Measurements from ENCODE around the gene CAV1. TPM values are rescaled to one million over a fixed set of nuclear protein-coding genes. Genes with fewer than 3 reads are reported as not detected.
"Not testable (repeated sequence)": the region's sequence is repeated elsewhere in the genome, so short reads cannot be mapped to it uniquely, and the experiment has no call there.

The CAV1 gene, protein sequence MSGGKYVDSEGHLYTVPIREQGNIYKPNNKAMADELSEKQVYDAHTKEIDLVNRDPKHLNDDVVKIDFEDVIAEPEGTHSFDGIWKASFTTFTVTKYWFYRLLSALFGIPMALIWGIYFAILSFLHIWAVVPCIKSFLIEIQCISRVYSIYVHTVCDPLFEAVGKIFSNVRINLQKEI
- polyA plus RNA-seq (ENCODE audit: insufficient read depth in 1 of 5, insufficient read length in 5 of 5, low replicate concordance in 1 of 5), result 100 to 1,000 TPM; 305 to 435 (median 431) TPM
- long read RNA-seq, donor 1, transcript CAV1-206 (3 exons, 1,653 nt), result minor isoform, 25 of 488 reads
- long read RNA-seq, donor 1, transcript CAV1-202 (2 exons, 2,628 nt), result minor isoform, 79 of 488 reads
- long read RNA-seq, donor 1, transcript CAV1-201 (3 exons, 2,704 nt), result major isoform, 128 of 488 reads
- long read RNA-seq, donor 1, partial matches to known transcripts, result 250 of 488 reads
- long read RNA-seq, donor 1, other reads (novel, unspliced or antisense), result 0 of 488 reads
- long read RNA-seq, donor 2, transcript CAV1-201 (3 exons, 2,704 nt), result major isoform, 60 of 94 reads
- long read RNA-seq, donor 2, transcript CAV1-202 (2 exons, 2,628 nt), result minor isoform, 27 of 94 reads
- long read RNA-seq, donor 2, partial matches to known transcripts, result 0 of 94 reads
- long read RNA-seq, donor 2, other reads (novel, unspliced or antisense), result 0 of 94 reads
- long read RNA-seq, donor 3, transcript CAV1-203 (3 exons, 845 nt), result minor isoform, 7 of 136 reads
- long read RNA-seq, donor 3, transcript CAV1-201 (3 exons, 2,704 nt), result major isoform, 72 of 136 reads
- long read RNA-seq, donor 3, transcript CAV1-202 (2 exons, 2,628 nt), result minor isoform, 49 of 136 reads
- long read RNA-seq, donor 3, transcript CAV1-206 (3 exons, 1,653 nt), result minor isoform, 8 of 136 reads
- long read RNA-seq, donor 3, partial matches to known transcripts, result 0 of 136 reads
- long read RNA-seq, donor 3, other reads (novel, unspliced or antisense), result 0 of 136 reads
- long read RNA-seq, donor 4, transcript CAV1-202 (2 exons, 2,628 nt), result minor isoform, 36 of 114 reads
- long read RNA-seq, donor 4, transcript CAV1-201 (3 exons, 2,704 nt), result major isoform, 64 of 114 reads
- long read RNA-seq, donor 4, transcript CAV1-206 (3 exons, 1,653 nt), result minor isoform, 9 of 114 reads
- long read RNA-seq, donor 4, partial matches to known transcripts, result 0 of 114 reads
- long read RNA-seq, donor 4, other reads (novel, unspliced or antisense), result 0 of 114 reads
- long read RNA-seq, donor 5, transcript CAV1-206 (3 exons, 1,653 nt), result minor isoform, 16 of 217 reads
- long read RNA-seq, donor 5, transcript CAV1-203 (3 exons, 845 nt), result minor isoform, 6 of 217 reads
- long read RNA-seq, donor 5, transcript CAV1-202 (2 exons, 2,628 nt), result minor isoform, 51 of 217 reads
- long read RNA-seq, donor 5, transcript CAV1-201 (3 exons, 2,704 nt), result major isoform, 99 of 217 reads
- long read RNA-seq, donor 5, partial matches to known transcripts, result 45 of 217 reads
- long read RNA-seq, donor 5, other reads (novel, unspliced or antisense), result 0 of 217 reads
- long read RNA-seq, donor 6, transcript CAV1-202 (2 exons, 2,628 nt), result minor isoform, 47 of 179 reads
- long read RNA-seq, donor 6, transcript CAV1-206 (3 exons, 1,653 nt), result minor isoform, 10 of 179 reads
- long read RNA-seq, donor 6, transcript CAV1-201 (3 exons, 2,704 nt), result major isoform, 119 of 179 reads
- long read RNA-seq, donor 6, partial matches to known transcripts, result 0 of 179 reads
- long read RNA-seq, donor 6, other reads (novel, unspliced or antisense), result 0 of 179 reads
- long read RNA-seq, donor 7, transcript CAV1-201 (3 exons, 2,704 nt), result major isoform, 25 of 58 reads
- long read RNA-seq, donor 7, transcript CAV1-206 (3 exons, 1,653 nt), result minor isoform, 10 of 58 reads
- long read RNA-seq, donor 7, transcript CAV1-202 (2 exons, 2,628 nt), result minor isoform, 22 of 58 reads
- long read RNA-seq, donor 7, partial matches to known transcripts, result 0 of 58 reads
- long read RNA-seq, donor 7, other reads (novel, unspliced or antisense), result 0 of 58 reads
- long read RNA-seq, donor 8, transcript CAV1-202 (2 exons, 2,628 nt), result minor isoform, 17 of 46 reads
- long read RNA-seq, donor 8, transcript CAV1-201 (3 exons, 2,704 nt), result major isoform, 24 of 46 reads
- long read RNA-seq, donor 8, partial matches to known transcripts, result 0 of 46 reads
- long read RNA-seq, donor 8, other reads (novel, unspliced or antisense), result 0 of 46 reads

DNA sequence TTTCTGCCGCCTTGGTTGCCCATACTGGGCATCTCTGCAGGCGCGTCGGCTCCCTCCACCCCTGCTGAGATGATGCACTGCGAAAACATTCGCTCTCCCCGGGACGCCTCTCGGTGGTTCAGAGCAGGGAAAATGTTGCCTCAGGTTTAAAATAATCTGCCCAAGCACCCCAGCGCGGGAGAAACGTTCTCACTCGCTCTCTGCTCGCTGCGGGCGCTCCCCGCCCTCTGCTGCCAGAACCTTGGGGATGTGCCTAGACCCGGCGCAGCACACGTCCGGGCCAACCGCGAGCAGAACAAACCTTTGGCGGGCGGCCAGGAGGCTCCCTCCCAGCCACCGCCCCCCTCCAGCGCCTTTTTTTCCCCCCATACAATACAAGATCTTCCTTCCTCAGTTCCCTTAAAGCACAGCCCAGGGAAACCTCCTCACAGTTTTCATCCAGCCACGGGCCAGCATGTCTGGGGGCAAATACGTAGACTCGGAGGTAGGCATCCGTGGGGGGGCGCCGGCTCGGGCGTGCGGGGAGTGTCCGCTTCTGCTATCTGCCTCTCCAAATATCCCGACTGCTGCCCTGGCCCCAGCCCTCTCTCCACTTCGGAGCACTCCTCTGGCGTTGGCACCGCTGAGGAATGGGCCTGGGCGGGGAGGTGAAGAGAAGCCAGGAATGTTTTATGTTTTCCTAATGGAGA, at the start of gene CAV1:
CAV1 (plus strand) TSS at position 428 of the 689 bp plus-strand sequence; CDS start at position 455, 27 bp downstream.
- DNase-seq, result peak; percentile 83 to 86

DNA sequence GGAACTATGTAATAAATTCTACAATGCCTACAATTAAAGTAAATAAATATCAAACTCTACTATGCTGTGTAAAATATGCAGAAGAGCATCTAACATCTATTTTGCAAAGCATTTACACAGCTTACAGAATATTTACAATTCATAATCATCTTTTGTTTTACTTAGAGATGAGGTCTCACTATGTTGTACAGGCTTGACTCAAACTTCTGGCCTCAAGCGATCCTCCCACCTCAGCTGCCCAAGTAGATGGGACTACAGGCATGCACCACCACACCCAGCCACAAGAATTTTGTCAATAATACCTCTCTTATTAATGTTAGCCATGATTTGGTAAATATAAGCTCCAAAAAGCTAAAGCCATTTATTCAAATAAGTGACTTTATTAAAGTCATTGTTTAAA, 47.2 kb upstream of the CAV1 start:
- no peak for DNase-seq

DNA sequence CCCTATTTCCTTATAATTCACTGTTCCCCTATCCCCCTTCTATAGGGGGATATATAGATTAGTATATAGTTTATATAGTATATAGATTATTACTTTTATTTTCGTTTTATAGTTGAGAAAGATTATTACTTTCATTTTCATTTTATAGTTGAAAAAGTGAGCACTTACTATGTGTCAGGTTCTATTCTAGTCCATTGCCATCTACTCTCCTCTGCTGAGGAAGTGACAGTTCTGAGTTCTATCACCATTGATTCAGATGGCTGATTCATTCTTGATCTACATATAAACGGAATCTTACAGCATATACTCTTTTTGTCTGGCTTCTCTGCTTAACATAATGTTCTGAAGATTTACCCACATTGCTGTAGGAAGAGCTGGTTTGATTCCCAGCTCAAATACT, 46.0 kb upstream of the CAV1 start:
- DNase-seq, result no peak

DNA sequence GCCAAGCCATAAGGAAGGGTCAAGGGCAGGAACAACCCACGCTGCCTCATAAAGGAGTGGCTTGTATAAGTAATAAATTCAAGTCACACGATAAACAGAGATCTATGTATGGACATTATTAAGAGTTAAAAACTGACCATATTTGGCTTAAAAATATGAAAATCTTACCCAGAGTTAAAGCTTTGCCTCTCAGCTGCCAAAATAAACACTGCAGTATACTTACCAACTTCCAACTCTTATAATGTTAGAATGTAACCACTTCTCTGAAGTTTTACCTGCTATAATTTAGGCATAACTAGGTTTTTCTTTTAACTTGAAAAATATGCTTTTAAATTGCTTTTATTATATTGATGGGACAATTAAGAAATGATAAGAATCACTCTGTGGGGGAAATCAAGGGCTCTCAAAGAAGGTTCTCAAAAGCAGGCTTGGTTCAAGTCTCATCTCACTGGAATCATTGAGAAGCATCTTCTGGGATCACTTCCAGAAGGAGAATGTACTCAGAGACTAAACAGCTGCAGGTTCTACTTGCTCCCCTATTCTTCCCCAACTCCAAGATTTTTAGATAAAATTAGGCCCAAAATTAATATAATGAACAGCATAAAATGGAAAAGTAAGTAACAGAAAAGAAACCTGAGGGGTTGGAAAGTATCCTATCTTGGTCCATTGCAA, 41.4 kb upstream of the CAV1 start:
- no peak for DNase-seq

DNA sequence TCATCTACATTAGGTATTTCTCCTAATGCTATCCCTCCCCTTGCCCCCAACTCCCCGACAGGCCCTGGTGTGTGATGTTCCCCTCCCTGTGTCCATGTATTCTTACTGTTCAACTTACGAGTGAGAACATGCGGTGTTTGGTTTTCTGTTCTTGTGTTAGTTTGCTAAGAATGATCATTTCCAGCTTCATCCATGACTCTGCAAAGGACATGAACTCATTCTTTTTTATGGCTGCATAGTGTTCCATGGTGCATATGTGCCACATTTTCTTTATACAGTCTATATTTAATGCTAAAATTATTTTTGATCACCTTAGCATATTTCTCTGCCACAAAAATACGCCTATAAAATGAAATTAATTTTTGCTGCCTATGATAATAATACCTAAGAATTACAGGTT, 40.4 kb upstream of the CAV1 start:
- DNase-seq, result not testable (repeated sequence)

DNA sequence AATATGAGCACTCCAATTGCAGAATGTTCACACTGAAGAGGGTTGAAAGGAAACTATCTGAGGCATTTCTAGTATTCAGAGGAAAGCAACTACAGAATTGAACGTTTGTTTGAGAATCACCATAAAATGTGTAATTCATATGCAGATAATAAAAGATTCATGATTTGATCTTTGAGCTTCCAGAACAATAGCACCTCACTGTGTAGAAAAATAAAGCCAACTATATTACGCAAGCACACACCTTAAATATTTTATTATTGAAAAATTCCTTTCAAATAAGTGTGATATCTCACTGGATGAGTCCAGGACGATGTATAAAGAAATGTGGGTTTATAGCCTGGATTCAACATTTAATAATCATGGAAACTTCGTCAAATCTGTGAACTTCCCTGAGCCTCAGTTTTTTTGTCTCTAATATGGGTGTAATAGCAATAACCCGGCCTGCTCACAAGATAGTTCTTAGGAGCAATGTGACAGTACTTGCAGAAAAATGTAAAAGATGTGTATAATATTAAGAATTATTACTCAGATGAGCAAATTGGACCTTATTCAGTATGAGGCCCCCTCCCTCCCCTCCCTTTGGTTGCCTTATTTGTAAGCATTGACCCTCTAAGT, 36.8 kb upstream of the CAV1 start:
- no peak for DNase-seq

DNA sequence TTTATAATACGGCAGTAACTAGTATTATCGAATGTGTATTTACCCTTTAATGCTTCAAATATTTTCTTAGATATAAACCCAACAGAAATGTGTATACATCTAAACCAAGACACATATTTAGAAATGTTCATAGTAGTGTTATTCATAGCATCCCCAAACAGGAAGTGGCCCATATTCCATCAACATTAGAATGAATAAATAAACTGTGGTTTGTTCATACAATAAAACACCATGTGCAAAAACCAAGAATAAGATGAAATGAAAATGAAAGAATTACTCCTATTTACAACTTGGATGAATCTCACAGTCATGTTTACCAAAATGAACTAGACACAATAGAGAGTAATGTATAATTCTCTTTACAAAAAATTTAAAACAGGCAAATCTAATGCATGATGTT, 34.5 kb upstream of the CAV1 start:
- no peak for DNase-seq

DNA sequence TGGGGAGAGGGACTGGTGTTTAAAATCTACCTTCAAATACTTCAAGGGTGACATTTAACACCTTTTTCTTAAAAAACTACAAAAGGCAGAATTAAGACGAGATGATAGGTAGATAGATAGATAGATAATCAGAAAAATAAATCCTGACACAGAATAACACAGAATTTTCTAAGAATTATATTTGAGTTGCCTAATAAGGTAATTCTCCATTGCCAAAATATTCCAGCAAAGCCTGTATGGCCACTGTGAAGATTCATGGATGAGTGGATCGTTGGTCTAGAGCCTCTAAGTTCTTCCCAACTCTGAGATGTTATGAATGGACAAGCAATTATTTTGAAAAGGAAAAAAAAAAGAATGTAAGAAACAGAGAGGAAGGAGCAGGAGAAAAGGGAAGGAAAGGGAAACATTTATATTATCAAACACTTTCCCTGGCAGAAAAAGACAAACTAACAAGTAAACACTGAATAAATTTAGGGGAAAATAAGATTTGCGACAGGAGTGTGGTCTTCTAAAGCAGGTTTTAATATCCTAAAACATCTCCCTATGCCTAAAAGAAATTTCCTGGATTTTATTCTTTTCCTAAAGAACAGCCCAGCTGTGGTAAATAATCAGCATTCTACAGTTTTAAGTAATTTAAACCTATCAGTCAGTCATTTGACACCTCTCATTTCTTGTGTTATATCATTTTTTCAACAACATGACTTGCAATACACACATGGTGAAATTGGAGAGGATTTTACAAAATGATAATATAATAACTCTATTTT, 32.8 kb upstream of the CAV1 start:
- no peak for DNase-seq

DNA sequence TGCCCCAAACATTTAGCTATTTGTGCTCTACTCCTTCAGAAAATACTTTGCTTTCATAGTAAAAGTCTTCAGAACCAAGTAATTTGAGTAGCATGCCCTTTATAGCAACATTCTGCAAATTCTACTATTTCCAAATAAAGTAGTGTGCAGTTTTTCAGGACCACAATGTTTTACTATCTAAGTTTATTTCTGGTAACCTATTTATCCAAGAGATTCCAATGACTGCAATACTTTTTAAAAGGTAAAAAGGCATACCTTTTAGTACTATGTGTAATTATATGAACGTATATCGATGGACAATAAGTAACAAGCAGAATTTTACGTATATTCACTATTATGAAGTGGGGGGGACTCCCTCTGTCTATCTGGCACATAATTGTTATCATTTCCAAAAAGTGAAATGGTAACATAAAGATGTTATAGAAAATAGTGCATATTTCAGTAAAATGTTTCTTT, 32.2 kb upstream of the CAV1 start:
- DNase-seq, result no peak

DNA sequence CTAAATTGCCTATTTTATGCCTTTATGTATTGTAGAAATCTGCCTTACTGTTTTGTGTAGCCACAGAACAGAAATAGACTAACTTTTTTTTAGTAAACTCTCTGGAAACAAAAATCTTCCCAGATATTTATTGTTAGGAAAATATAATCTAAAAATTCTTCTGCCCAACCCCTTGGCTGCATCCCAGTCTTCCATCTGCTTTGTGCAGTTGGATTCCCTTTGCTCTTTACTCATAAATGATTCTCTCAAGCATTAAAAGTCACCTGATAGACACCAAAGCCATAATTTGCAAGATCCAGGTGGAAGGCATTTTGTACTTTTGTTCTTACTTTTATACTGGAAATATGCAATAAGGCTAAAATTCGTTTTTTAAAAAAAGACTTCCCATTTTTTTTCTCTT, 31.4 kb upstream of the CAV1 start:
- DNase-seq, result no peak

DNA sequence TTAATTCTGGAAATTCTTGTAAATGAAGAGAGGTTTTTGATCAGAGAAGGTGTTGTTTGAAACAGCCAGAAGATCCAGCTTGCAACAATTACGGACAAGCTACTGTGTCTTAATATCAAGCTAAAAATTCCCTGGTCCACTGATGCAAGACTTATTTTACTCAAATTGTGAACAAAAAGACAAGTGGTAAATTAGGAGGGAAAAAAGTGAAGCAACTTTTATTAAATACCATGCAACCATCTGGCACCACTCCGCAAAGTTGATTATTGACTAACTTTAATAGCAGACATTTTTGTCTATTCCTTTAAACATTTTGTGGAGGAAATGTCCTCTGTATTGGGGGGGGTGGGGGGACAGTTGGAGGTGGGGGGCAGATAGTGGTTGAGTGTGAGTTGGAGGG, 30.4 kb upstream of the CAV1 start:
- no peak for DNase-seq

DNA sequence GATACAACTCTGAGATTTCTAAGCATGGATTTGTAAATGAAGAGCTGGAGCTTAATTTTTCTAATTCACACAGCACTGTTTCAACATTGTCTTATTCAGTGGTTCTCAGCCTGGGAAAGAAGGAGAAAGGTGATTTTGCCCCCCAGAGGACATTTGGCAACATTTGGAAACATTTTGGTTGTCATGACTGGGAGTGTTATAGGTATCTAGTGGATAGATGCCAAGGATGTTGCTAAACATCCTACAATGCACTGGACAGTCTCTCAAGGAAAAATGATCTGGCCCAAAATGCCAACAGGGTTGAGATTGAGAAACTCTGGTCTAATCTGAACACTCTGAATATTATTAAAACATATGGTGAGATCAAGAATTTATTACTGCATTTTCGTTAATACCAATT, 29.1 kb upstream of the CAV1 start:
- DNase-seq, result no peak

DNA sequence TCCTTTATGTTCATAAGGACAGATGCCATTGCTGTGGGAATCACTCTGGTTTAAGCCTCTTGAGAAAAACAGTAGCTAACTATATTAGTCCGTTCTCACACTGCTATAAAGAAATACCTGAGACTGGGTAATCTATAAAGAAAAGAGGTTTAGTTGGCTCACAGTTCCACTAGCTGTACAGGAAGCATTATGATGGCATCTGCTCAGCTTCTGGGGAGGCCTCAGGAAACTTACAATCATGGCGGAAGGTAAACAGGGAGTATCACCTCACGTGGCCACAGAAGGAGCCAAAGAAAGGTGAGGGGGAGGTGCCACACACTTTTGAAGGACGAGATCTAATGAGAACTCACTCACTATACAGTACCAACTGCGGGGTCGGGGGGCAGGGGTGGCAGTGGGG, 28.2 kb upstream of the CAV1 start:
- no peak for DNase-seq

DNA sequence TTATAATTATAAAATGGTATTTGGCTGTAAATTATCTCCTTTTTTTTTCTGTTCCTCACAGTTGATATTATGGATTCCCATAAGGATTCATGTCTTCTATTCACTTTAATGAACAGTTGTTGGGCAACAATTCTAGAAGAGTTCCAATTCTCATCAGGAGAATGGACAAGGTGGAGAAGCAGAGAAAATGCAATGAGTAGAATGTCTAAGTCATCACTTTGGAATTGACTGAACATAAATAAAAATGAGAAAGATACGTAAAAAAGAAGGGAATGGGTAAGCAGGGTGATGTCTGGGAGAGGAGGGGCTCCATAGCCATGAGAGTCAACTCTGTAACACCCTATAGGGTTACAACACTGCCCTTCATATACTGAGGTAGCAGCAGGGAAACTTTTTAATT, 27.1 kb upstream of the CAV1 start:
- DNase-seq, result no peak

DNA sequence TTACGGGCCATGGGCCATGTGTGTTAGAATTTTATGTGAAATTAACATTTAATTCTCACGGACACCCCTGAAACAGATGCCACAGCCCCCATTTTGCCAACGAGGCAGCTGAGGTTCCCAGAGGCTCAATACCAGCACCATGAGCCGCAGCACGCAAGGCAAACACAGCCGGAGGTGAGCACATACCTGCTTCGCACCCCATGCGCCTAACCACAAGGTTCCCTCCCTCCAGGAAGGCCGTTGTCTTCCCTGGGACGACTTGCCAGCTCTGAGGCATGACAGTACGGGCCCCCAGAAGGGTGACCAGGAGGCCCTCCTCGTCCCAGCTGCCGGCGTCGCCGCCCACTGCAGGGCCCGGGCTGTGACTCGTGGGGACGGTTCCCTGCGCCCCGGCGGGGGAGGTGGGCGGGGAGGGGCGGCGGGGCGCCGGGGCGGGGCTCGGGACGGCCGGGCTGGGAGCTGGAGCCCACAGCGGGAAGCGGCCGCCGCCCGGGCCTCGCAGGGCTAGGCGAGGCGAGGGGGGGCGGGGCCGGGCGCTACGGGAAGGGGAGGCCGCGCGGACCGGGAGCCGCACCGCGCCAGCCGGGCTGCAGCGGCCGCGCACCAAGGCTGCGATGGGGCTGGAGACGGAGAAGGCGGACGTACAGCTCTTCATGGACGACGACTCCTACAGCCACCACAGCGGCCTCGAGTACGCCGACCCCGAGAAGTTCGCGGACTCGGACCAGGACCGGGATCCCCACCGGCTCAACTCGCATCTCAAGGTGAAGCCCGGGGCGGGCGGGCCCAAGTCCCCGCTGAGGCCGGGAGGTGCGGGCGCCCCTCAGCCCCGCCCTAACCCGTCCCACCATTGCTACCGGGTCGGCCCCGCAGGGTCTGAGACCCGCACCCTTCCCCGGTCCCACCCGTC, 25.4 kb upstream of the CAV1 start, which contains the start of gene CAV2:
CAV2 (plus strand) TSS at position 571 of the 910 bp plus-strand sequence; CDS start at position 615, 44 bp downstream.
- DNase-seq, result peak; percentile 64 to 77
